DND-41 (cell line): Measurements from ENCODE around the gene MYOM3.

Experiments used
- ATAC-seq: fragments of 200-7000 bp; cut with Tn5 transposase; 3 replicates; pipeline ENCODE4 v1.9.1; 2021; ENCODE audit warnings: low read depth; ENCODE audit not compliant: insufficient read depth
- DNase-seq: peaks from one replicate; pipeline ENCODE4 v3.0.0-alpha.2; 2020
- H2AFZ ChIP-seq: 2 replicates; pipeline ENCODE4 v1.6.0; 2012; ENCODE audit warnings: low read depth, low read length
- H3K27ac ChIP-seq: 2 replicates; pipeline ENCODE4 v1.5.1; 2012; ENCODE audit warnings: low read length, inconsistent platforms
- H3K27me3 ChIP-seq: fragments of 200-600 bp; sonication (generic); 2 replicates; pipeline ENCODE4 v1.6.0; 2012; ENCODE audit warnings: low read length, mild to moderate bottlenecking, inconsistent platforms; ENCODE audit not compliant: insufficient read depth, poor library complexity
- H3K36me3 ChIP-seq: 2 replicates; pipeline ENCODE4 v1.5.1; 2012; ENCODE audit warnings: low read length, inconsistent platforms; ENCODE audit not compliant: insufficient read depth
- H3K4me1 ChIP-seq: 2 replicates; pipeline ENCODE4 v1.5.1; 2012; ENCODE audit warnings: mild to moderate bottlenecking, low read length; ENCODE audit not compliant: insufficient read depth
- H3K4me2 ChIP-seq: 2 replicates; pipeline ENCODE4 v1.6.0; 2012; ENCODE audit warnings: mild to moderate bottlenecking, moderate library complexity, low read length, inconsistent platforms; ENCODE audit not compliant: insufficient read depth
- H3K4me3 ChIP-seq, 2 experiments: fragments of 200-600 bp in 1 of 2; shearing (Covaris generic) in 1 of 2; 2 replicates each; pipeline ENCODE4 v1.5.1; 2012 to 2016; ENCODE audit warnings: inconsistent platforms in 2 of 2, low read length in 2 of 2, mild to moderate bottlenecking in 2 of 2, low read depth in 1 of 2, moderate library complexity in 1 of 2
- H3K79me2 ChIP-seq: 2 replicates; pipeline ENCODE4 v1.6.0; 2012; ENCODE audit warnings: low read length, inconsistent platforms; ENCODE audit not compliant: insufficient read depth
- H3K9ac ChIP-seq: 2 replicates; pipeline ENCODE4 v1.6.0; 2012; ENCODE audit warnings: low read depth, mild to moderate bottlenecking, inconsistent platforms, low read length, moderate library complexity
- H3K9me3 ChIP-seq: 2 replicates; pipeline ENCODE4 v1.5.1; 2012; ENCODE audit warnings: low read length, moderate library complexity, mild to moderate bottlenecking, inconsistent platforms; ENCODE audit not compliant: insufficient read depth, severe bottlenecking
- H4K20me1 ChIP-seq: 2 replicates; pipeline ENCODE4 v1.6.0; 2012; ENCODE audit warnings: low read length; ENCODE audit not compliant: insufficient read depth
- CTCF ChIP-seq: IDR thresholded peaks from 2 replicates; pipeline ENCODE4 v1.5.1; 2012; ENCODE audit warnings: borderline replicate concordance, low read length, moderate library complexity, mild to moderate bottlenecking; ENCODE audit not compliant: poor library complexity, severe bottlenecking; ENCODE audit errors: extremely low read depth
- EZH2 ChIP-seq: IDR thresholded peaks from 3 replicates; pipeline ENCODE4 v1.6.1; 2012; ENCODE audit warnings: borderline replicate concordance, low read depth, mild to moderate bottlenecking, moderate library complexity, low read length, inconsistent platforms; ENCODE audit not compliant: severe bottlenecking

The MYOM3 gene

GRCh38 chr1:24127801-24128363 lies 15.9 kb upstream of the MYOM3 start:
- ATAC-seq: no peak
- Histone ChIP-seq H3K4me2 (no peak overlapping the region), H3K9me3 (peaks cover 5% of the 10 kb centered on the region), H4K20me1 (peaks cover 4% of the 10 kb centered on the region; the same call in 1 of the 2 replicates), H3K9ac (no peak overlapping the region), H3K27me3 (no peaks in the 10 kb centered on the region), H3K79me2 (no peaks in the 10 kb centered on the region), H3K36me3 (no peaks in the 10 kb centered on the region), H3K27ac (no peak overlapping the region), H2AFZ (no peak overlapping the region), H3K4me1 (no peaks in the 10 kb centered on the region), H3K4me3 (no peak overlapping the region)
- TF ChIP-seq EZH2: no peak
- no peak for TF ChIP-seq CTCF
- DNase-seq: no peak

GRCh38 chr1:24127134-24127800 lies 15.3 kb upstream of the MYOM3 start:
- Histone ChIP-seq H3K4me2 (no peak overlapping the region), H3K9me3 (peaks cover 5% of the 10 kb centered on the region), H3K9ac (no peak overlapping the region), H3K79me2 (no peaks in the 10 kb centered on the region), H4K20me1 (peaks cover 4% of the 10 kb centered on the region; the same call in 1 of the 2 replicates), H3K27me3 (no peaks in the 10 kb centered on the region), H3K4me3 (no peak overlapping the region), H2AFZ (no peak overlapping the region), H3K36me3 (no peaks in the 10 kb centered on the region), H3K27ac (no peak overlapping the region), H3K4me1 (no peaks in the 10 kb centered on the region)
- no peak for TF ChIP-seq CTCF
- TF ChIP-seq EZH2: no peak
- no peak for DNase-seq
- ATAC-seq: no peak

- no peak overlapping the region for H3K4me3 ChIP-seq
- no peak overlapping the region for H3K9ac ChIP-seq
- H3K27me3 ChIP-seq: no peaks in the 10 kb centered on the region
- ATAC-seq: no peak
- peaks cover 4% of the 10 kb centered on the region; the same call in 1 of the 2 replicates for H4K20me1 ChIP-seq
- no peak overlapping the region for H2AFZ ChIP-seq
- H3K4me1 ChIP-seq: no peaks in the 10 kb centered on the region
- TF ChIP-seq CTCF (no peak), EZH2 (no peak)
- no peaks in the 10 kb centered on the region for H3K36me3 ChIP-seq
- no peaks in the 10 kb centered on the region for H3K79me2 ChIP-seq
- no peak for DNase-seq
- H3K9me3 ChIP-seq: peaks cover 5% of the 10 kb centered on the region
- H3K27ac ChIP-seq: no peak overlapping the region
- no peak overlapping the region for H3K4me2 ChIP-seq
These were observed 14.7 kb upstream of the MYOM3 start for GRCh38 chr1:24126672-24127023.
